NCI-H1417 (cell line): ENCODE data around the gene SZT2.
"Not testable (repeated sequence)": the region's sequence is repeated elsewhere in the genome, so short reads cannot be mapped to it uniquely, and the experiment has no call there.

Source experiments
- DNase-seq, 3 experiments: peaks; one replicate each; lab custom pipeline; 2025; lab: John Stamatoyannopoulos, UW

SZT2 gene

DNA sequence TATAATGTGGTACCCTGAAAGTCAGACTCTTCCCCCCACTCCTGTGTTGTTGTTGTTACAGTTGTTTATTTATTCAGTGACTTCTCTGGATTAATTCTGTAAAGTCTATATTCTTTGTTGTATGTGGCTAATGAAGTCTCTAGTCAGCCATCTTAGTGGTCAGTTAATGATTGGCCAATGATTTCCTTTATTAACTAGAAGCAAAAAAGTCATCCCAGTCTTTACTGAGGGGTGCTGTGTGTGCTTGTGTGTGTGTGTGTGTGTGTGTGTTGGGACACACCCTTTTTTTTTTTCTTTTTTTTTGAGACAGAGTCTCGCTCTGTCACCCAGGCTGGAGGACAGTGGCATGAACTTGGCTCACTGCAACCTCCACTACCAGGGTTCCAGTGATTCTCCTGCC, 101.4 kb downstream of the SZT2 start:
- no peak for DNase-seq

DNA sequence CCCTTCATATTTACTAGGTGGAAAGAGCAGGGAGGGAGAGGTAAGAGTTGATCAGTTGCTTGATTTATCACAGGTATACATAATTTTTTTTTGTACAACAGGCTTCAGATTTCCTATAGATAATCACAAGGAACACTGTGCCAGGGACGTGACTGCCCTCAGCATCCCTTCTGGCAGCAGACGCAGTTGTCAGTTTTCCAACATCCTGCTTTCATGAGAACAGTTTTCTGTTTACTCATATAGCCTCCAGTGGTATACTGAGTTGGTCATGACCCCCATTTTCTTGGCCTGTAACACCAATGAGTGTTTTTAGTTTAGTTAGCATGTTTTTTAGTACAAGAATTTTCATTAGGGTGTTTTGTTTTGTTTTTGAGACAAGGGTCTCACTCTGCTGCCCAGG, 103.1 kb downstream of the SZT2 start:
- DNase-seq = no peak

DNA sequence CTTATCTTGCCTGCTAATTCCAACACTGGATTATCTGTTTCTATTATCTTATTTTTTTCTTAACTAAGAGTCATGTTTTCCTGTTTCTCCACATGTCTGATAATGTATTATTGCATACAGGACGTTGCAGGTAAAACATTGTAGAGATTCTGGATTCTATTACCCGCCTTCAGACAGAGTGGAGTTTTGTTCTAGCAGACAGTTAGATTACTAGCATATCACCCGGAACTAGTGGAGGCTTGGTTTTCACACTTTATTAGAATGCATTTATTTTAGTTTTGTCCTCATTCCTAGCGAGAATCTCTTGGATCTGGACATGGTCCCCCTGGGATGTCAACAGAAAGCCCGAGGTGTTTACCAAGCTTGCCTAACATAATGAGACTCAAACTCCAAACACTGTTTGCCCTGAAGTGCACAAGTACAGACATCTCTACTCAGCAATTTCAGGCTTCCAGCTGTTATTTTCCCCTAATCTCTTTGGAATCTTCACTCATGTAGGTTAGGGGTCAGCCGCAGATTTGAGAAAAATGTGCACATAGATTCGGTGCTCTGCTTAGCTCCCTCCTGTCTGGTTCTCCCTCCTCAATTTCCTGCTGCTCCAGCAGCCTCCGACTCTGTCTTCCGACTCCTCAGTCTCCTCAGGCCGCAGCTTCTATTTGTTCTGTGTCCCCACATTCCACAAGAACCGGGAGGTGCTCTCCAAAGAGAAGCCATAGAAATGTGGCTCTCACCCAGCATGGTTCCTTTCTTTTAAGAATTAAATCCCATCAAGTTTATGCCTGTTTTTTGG, 104.2 kb downstream of the SZT2 start:
- no peak for DNase-seq

DNA sequence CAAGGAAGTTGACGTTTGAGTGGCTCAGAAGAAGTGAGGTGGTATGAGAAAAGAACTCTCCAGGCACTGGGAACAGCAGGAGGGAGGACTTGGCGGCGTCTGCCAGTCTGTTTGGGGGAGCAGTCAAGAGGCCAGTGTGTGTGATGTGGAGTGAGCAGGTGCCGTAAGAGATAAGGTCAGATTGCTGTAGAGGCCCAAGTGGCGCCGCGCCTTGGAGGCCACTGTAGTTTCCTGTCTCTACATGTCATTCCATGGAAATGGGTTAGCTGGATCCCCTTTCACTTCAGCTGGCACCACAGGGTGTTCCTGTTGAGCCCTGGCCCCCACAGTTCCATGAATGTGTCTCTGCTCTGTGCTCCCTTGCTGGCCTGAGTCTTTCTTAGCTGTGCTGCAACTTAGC, 105.5 kb downstream of the SZT2 start:
- no peak for DNase-seq

DNA sequence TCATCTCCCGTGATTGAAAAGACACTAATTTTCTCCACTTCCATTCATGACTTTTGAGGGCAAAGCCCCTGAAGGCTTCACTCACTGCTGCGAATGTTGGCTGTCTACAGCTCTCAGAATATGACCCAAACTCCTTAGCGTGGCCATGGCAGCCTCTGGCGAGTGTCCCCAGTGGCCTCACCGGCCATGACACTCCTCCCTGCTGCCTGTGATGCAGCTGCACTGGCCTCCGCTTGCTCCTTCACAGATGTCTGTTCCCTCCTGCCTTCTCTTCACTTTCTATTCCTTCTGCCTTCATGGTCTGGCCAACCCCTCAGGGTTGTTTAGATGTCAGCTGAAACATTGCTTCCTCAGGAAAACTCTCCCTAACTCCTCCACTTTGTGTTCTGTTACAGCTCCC, 110.2 kb downstream of the SZT2 start:
- DNase-seq = no peak

DNA sequence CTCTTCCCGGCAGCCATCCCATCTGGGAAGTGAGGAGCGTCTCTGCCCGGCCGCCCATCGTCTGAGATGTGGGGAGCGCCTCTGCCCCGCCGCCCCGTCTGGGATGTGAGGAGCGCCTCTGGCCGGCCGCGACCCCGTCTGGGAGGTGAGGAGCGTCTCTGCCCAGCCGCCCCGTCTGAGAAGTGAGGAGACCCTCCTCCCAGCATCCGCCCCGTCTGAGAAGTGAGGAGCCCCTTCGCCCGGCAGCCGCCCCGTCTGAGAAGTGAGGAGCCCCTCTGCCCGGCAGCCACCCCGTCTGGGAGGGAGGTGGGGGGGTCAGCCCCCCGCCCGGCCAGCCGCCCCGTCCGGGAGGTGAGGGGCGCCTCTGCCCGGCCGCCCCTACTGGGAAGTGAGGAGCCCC, 112.1 kb downstream of the SZT2 start:
- not testable (repeated sequence) for DNase-seq

DNA sequence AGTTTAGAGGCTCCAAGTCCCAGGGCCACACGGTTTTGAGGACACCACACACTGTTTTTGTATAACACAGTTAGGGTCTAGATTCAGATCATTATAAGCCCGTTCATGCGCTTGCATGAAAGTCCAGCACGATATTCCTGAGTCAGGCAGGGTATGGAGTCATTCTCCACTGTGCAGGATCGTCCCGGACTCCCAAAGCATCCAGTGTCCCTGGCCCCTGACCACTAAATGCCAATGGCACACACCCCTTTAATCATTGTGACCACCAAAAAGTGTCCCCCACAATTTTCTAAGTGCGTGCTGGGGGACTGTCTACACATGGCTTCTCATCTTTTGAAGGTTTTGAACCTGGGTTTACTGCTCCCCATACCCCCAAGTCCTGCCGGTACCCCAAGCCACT, 113.8 kb downstream of the SZT2 start:
- no peak for DNase-seq
